ENCODE data around the gene DCP1B. TPM values are rescaled to one million over a fixed set of nuclear protein-coding genes. Genes with fewer than 3 reads are reported as not detected.

Gene DCP1B
- total and polyA plus RNA-seq, 2 donors: 9.4 to 10.1 TPM

DNA sequence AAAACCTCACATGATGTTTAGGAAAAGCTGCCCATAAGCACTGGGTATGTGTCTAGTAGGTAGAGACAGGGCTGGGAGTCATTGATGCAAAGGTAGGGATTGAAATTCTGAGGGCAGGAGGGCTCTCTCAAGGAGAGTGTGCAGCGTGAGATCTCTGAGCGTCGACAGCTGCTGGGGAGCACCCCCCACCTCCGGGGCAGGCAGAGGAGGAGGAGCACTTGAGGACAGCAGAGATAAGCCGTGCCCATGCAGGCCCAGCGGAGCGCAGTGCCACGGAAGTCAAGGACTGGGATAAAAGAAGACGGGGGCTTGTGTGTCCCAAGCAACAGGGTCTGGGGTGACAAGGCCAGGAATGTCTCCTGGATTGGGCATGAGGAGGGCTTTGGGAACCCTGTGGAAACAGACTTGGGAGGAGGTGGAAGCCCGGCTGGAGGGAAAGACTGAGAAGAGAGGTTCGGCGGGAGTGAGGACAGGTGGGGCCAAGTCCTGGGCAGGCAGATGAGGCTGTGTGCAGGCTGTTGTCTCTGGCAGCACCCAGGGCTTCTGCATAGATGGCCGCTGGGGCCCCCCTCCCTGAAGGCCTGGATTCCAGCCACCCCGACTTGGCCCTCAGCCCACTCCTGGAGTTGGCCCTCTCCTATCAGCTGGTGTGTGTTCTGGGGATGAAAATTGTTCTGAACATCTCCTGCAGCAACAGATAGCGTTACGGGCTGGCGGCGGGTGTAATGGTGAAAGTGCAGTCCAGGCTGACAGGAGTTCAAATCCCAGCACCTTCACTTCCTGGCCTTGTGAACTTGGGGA lies 87.7 kb downstream of the DCP1B start:
- peak overlapping the region; percentile 40 to 90 for H3K27ac ChIP-seq (ENCODE audit: low read depth in 1 of 2, low read length in 1 of 2)
- peak in 1 of 9 donors; percentile 56 for DNase-seq (ENCODE audit: low read depth in 6 of 9, low spot score in 9 of 9)
- H3K36me3 ChIP-seq (ENCODE audit: control insufficient read depth in 2 of 2, insufficient read depth in 2 of 2, low read length in 1 of 2): no peaks in the 10 kb centered on the region
- H3K4me3 ChIP-seq (ENCODE audit: low read length in 2 of 2): no peak overlapping the region
- WGBS: 85% methylated on average over 18 of the region's 18 CpGs
- H3K27me3 ChIP-seq (ENCODE audit: control insufficient read depth in 2 of 2, insufficient read depth in 1 of 2, low read length in 1 of 2): peaks cover 0 to 21% of the 10 kb centered on the region in 2 donors
- H3K9me3 ChIP-seq (ENCODE audit: control insufficient read depth in 2 of 2, insufficient read depth in 1 of 2, low read length in 1 of 2): no peaks in the 10 kb centered on the region
- peaks cover 36 to 86% of the 10 kb centered on the region in 2 donors for H3K4me1 ChIP-seq (ENCODE audit: control insufficient read depth in 2 of 2, insufficient read depth in 2 of 2, low read length in 2 of 2)

DNA sequence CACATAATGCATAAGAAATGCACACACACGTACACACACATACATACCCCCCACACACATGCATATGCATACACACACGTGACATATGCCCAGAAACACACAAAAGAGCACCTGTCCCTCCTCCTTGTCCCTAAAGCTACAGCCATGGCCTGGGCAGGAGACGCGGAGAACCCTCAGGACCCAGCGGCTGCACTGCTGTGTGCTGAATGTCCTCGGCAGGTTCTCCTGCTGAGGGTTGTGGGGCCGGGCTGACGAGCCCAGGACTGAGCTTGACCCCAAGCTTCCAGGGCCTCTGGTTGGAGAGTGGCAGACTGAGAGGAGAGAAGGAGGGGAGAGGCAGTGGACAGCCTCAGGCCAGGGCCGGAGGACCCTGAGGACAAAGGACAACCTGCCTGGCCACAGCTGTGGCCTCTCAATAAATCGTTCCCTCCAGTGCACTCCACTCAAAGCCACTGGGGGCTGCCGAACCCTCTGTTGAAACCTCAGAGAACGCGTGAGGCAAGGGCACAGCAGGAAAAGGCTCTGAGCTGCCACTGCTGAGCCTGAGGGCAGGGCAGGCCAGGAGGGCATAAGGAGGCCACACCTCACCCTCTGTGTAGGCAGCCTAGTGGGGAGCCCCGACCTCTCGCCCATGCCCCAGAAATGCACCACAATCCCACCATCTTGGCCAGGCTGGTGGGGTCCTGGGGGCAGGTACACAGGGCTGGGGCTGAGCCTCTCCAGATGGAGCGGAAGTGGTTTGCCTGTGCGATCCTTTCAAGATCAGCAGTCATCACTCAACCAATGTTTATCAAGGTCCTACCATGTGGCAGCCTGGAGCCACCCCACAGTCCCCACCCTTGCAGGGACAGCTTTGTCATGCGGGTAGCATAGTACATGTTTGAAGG lies 88.9 kb downstream of the DCP1B start:
- Histone ChIP-seq H3K9me3 (ENCODE audit: control insufficient read depth in 2 of 2, insufficient read depth in 1 of 2, low read length in 1 of 2) (no peaks in the 10 kb centered on the region), H3K4me1 (ENCODE audit: control insufficient read depth in 2 of 2, insufficient read depth in 2 of 2, low read length in 2 of 2) (peaks cover 36 to 82% of the 10 kb centered on the region in 2 donors), H3K27ac (ENCODE audit: low read depth in 1 of 2, low read length in 1 of 2) (peak overlapping the region; percentile 72 to 90), H3K27me3 (ENCODE audit: control insufficient read depth in 2 of 2, insufficient read depth in 1 of 2, low read length in 1 of 2) (peaks cover 0 to 16% of the 10 kb centered on the region in 2 donors), H3K4me3 (ENCODE audit: low read length in 2 of 2) (no peak overlapping the region), H3K36me3 (ENCODE audit: control insufficient read depth in 2 of 2, insufficient read depth in 2 of 2, low read length in 1 of 2) (no peaks in the 10 kb centered on the region)
- WGBS: 65% methylated on average over 18 of the region's 18 CpGs
- DNase-seq (ENCODE audit: low read depth in 6 of 9, low spot score in 9 of 9): peak; percentile 45 to 91 (median 63)

DNA sequence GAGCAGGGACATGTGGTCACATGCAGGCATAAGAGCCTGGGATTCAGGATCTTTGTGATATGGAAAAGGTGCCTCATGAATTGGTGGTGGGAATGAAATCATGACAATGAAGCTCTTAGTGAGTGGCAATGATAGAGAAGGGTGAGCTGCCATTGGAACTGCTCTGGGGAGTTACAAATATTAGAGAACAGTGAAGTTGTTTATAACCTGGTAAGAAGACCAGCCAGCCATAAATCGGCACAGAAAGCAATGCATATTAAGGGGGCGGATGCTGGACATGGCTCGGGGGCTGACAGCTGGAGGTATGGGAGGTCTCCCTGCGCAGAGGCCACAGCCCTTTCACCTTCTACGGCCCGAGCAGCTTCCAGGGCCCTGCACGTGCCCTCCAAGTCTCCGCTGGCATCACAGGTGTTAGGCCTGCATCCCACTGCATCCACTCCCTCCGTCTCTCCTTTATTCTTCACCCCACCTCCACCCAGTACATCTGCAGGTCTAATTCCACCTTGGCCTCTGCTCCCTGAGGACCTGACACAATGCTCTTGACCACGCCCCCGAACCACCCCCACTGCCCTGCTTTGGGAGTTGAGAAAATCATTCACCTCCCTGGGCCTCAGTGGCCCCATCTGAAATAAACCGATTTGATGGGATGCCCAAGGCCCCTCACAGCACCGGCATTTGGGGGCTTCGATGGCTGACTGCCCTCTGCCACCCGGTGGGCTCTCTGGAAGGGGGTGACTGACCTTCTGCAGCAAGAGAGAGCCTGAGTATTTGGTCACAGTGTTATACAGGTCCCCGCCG lies 89.9 kb downstream of the DCP1B start:
- H3K36me3 ChIP-seq (ENCODE audit: control insufficient read depth in 2 of 2, insufficient read depth in 2 of 2, low read length in 1 of 2): no peaks in the 10 kb centered on the region
- WGBS: 92% methylated on average over 17 of the region's 17 CpGs
- no peak overlapping the region for H3K4me3 ChIP-seq (ENCODE audit: low read length in 2 of 2)
- H3K9me3 ChIP-seq (ENCODE audit: control insufficient read depth in 2 of 2, insufficient read depth in 1 of 2, low read length in 1 of 2): no peaks in the 10 kb centered on the region
- no peak overlapping the region for H3K27ac ChIP-seq (ENCODE audit: low read depth in 1 of 2, low read length in 1 of 2)
- peaks cover 36 to 79% of the 10 kb centered on the region in 2 donors for H3K4me1 ChIP-seq (ENCODE audit: control insufficient read depth in 2 of 2, insufficient read depth in 2 of 2, low read length in 2 of 2)
- no peak for DNase-seq (ENCODE audit: low read depth in 6 of 9, low spot score in 9 of 9)
- H3K27me3 ChIP-seq (ENCODE audit: control insufficient read depth in 2 of 2, insufficient read depth in 1 of 2, low read length in 1 of 2): peaks cover 0 to 19% of the 10 kb centered on the region in 2 donors

DNA sequence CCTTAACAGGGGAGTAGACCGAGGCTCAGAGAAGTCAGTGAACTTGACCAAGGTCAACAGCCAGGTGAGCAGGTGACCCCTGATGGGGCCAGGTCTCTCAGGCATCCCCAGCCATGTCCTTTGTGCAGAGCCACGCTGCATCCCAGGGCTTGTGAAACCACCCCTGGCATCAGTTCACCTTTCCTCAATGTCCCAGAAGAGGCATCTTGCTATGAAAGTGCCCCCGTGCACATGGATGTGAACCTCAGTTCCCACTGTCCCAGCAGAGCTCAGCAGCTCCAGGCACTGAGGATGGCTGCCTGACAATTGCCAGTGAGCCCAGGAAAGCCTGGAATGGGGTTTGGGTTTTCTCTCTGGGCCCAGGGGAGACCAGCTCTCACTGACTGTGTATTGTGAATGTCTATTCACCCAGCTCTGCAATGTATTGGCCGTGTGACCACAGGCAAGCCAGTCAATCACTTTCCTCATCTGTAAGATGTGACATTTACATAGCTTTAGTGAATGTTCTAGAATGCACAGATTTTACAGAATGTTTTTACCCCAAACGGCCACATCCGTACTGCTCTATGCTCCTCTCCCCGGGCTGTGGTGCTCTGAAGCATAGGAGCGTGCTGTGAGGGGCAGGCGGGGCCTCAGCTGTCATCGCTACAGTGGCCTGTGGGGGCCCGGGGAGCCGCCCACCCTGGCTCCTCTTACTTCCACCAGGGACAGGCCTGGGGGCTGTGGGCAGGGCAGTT lies 90.7 kb downstream of the DCP1B start:
- no peak for DNase-seq (ENCODE audit: low read depth in 6 of 9, low spot score in 9 of 9)
- H3K4me1 ChIP-seq (ENCODE audit: control insufficient read depth in 2 of 2, insufficient read depth in 2 of 2, low read length in 2 of 2): peaks cover 30 to 71% of the 10 kb centered on the region in 2 donors
- no peaks in the 10 kb centered on the region for H3K9me3 ChIP-seq (ENCODE audit: control insufficient read depth in 2 of 2, insufficient read depth in 1 of 2, low read length in 1 of 2)
- no peak overlapping the region for H3K4me3 ChIP-seq (ENCODE audit: low read length in 2 of 2)
- H3K27me3 ChIP-seq (ENCODE audit: control insufficient read depth in 2 of 2, insufficient read depth in 1 of 2, low read length in 1 of 2): peaks cover 0 to 18% of the 10 kb centered on the region in 2 donors
- no peak overlapping the region for H3K27ac ChIP-seq (ENCODE audit: low read depth in 1 of 2, low read length in 1 of 2)
- H3K36me3 ChIP-seq (ENCODE audit: control insufficient read depth in 2 of 2, insufficient read depth in 2 of 2, low read length in 1 of 2): no peaks in the 10 kb centered on the region
- WGBS: 94% methylated on average over 12 of the region's 12 CpGs

DNA sequence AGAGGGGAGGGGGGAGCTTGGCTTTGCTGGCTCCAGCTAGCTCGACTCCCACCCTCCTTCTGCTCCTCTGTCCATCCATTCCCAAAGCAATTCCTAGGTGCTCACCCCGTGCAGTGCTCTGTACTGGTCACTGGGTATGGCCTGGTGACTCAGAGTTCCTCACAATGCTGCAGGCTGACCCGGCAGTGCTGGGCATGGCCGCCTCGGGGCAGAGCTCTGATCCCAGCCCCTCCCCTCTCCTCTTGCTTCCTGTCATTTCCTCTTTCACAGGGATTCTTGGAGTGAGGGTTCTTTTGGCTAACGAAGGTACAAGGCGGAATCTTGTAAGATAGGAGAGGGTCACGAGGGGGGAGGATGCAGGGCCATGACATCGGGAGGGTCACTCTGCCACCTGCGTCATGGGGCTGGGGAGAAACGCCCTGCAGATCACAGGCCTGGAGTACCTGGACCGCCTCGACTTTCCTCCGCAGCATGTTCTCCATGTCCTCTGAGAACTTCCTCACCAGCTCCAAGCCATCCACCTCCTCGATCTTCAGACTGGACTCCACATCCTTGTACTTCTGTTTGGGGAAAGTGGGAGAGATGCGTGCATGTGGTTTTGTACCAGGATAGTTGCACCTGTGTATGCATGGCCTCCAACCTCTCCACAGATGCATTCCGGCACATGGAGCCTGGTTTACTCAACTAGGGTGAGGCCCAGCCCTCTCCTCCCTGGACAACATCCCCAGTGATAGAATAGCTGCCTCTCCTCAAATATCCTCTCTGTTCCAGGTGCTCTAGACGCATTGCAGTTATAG lies 91.5 kb downstream of the DCP1B start:
- no peak overlapping the region for H3K4me3 ChIP-seq (ENCODE audit: low read length in 2 of 2)
- H3K36me3 ChIP-seq (ENCODE audit: control insufficient read depth in 2 of 2, insufficient read depth in 2 of 2, low read length in 1 of 2): no peaks in the 10 kb centered on the region
- 95% methylated on average over 18 of the region's 18 CpGs for WGBS
- no peak for DNase-seq (ENCODE audit: low read depth in 6 of 9, low spot score in 9 of 9)
- peaks cover 0 to 18% of the 10 kb centered on the region in 2 donors for H3K27me3 ChIP-seq (ENCODE audit: control insufficient read depth in 2 of 2, insufficient read depth in 1 of 2, low read length in 1 of 2)
- no peak overlapping the region for H3K27ac ChIP-seq (ENCODE audit: low read depth in 1 of 2, low read length in 1 of 2)
- H3K9me3 ChIP-seq (ENCODE audit: control insufficient read depth in 2 of 2, insufficient read depth in 1 of 2, low read length in 1 of 2): peaks cover 0 to 5% of the 10 kb centered on the region in 2 donors
- peaks cover 22 to 66% of the 10 kb centered on the region in 2 donors for H3K4me1 ChIP-seq (ENCODE audit: control insufficient read depth in 2 of 2, insufficient read depth in 2 of 2, low read length in 2 of 2)

DNA sequence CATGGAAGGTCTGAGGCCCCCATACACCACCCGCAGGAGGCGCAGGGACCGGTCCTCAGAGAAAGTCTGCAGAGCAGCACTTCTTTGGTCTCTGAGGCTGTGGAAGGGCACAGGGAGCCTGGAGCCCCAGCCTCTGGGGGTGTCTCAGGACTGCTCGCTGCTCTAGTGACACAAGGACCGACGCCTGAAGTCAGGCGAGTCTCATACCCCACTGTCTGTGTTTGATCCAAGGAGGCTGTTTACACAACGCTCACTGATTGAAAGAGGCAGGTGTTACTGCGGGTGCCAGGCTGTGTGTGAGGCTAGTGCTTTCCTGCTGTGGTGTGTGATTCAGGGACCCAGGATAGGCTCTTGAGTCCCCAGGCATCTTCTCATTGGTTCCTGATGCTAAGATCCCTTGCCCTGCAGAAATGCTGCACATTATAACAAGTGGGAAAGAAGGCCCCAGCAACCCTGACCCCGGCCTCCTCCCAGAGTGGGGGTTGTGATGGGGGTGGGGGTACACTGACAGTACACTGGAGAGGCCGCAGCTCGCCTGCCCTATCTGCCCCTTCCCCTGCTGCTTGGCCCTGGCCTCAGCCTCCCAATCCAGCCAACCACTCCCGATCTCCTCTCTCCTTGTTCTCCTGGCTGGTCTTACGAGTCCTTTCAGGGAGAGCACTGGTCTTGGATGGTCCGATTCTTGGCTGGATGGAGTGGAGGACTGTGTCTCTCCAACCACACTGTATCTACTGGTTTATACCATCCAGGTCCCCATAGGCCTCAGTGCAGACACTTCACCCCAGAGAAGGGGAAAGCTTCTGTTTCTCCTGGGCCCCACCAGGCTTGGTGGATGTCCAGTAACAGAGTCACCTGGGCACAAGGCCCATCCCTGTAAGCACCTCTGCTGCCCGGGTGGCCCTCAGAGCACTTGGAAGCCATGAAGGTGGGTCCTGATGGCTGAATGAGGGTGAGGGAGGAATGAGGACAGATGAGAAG lies 92.4 kb downstream of the DCP1B start:
- WGBS: 89% methylated on average over 16 of the region's 16 CpGs
- peak overlapping the region in 1 of 2 donors; percentile 81 for H3K27ac ChIP-seq (ENCODE audit: low read depth in 1 of 2, low read length in 1 of 2)
- H3K36me3 ChIP-seq (ENCODE audit: control insufficient read depth in 2 of 2, insufficient read depth in 2 of 2, low read length in 1 of 2): no peaks in the 10 kb centered on the region
- peaks cover 0 to 17% of the 10 kb centered on the region in 2 donors for H3K27me3 ChIP-seq (ENCODE audit: control insufficient read depth in 2 of 2, insufficient read depth in 1 of 2, low read length in 1 of 2)
- peak in 7 of 9 donors; percentile 20 to 82 (median 59) for DNase-seq (ENCODE audit: low read depth in 6 of 9, low spot score in 9 of 9)
- no peak overlapping the region for H3K4me3 ChIP-seq (ENCODE audit: low read length in 2 of 2)
- H3K4me1 ChIP-seq (ENCODE audit: control insufficient read depth in 2 of 2, insufficient read depth in 2 of 2, low read length in 2 of 2): peaks cover 15 to 57% of the 10 kb centered on the region in 2 donors
- peaks cover 3 to 9% of the 10 kb centered on the region in 2 donors for H3K9me3 ChIP-seq (ENCODE audit: control insufficient read depth in 2 of 2, insufficient read depth in 1 of 2, low read length in 1 of 2)

DNA sequence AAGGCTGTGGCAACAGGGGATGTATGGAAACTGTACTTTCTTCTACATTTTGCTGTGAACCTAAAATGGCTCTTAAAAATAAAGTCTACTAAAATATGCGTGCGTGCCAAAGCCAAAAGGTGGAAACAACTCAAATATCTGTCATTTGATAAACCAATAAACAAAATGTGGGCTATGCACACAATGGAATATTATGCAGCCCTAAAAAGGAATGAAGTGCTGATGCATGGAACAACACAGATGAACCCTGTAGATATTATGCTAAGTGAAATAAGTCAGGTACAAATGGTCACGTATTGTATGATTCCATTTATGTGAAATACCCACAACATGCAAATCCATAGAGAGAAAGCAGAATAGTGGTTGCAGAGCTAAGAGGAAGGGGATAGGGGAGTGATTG lies 93.8 kb downstream of the DCP1B start:
- H3K36me3 ChIP-seq (ENCODE audit: control insufficient read depth in 2 of 2, insufficient read depth in 2 of 2, low read length in 1 of 2): no peaks in the 10 kb centered on the region
- peaks cover 3 to 9% of the 10 kb centered on the region in 2 donors for H3K9me3 ChIP-seq (ENCODE audit: control insufficient read depth in 2 of 2, insufficient read depth in 1 of 2, low read length in 1 of 2)
- no peak overlapping the region for H3K4me3 ChIP-seq (ENCODE audit: low read length in 2 of 2)
- no peak overlapping the region for H3K27ac ChIP-seq (ENCODE audit: low read depth in 1 of 2, low read length in 1 of 2)
- 97% methylated on average over 3 of the region's 3 CpGs for WGBS
- peaks cover 3 to 16% of the 10 kb centered on the region in 2 donors for H3K27me3 ChIP-seq (ENCODE audit: control insufficient read depth in 2 of 2, insufficient read depth in 1 of 2, low read length in 1 of 2)
- peaks cover 4 to 43% of the 10 kb centered on the region in 2 donors for H3K4me1 ChIP-seq (ENCODE audit: control insufficient read depth in 2 of 2, insufficient read depth in 2 of 2, low read length in 2 of 2)
- no peak for DNase-seq (ENCODE audit: low read depth in 6 of 9, low spot score in 9 of 9)

Measured in thymus (tissue), 11 donors.